ENCODE data around the gene WDFY2.

Gene WDFY2

GRCh38 chr13:51728275-51728673 is 144.0 kb downstream of the WDFY2 start:
- no peak overlapping the region for H3K27ac ChIP-seq (ENCODE audit: low read depth, low read length, severe bottlenecking)
- peaks cover 22% of the 10 kb centered on the region for H3K4me1 ChIP-seq (ENCODE audit: control insufficient read depth, insufficient read depth, low read length, poor library complexity, severe bottlenecking)
- WGBS, 2 experiments (ENCODE audit: insufficient coverage in 2 of 2), result 97% methylated on average over 4 of the region's 4 CpGs; no CpG with 5 or more reads in 1 of the 2 experiments
- peaks cover 3% of the 10 kb centered on the region for H3K36me3 ChIP-seq (ENCODE audit: control insufficient read depth, insufficient read depth, low read length)
- no peaks in the 10 kb centered on the region for H3K9me3 ChIP-seq (ENCODE audit: control insufficient read depth, low read length)
- H3K4me3 ChIP-seq (ENCODE audit: extremely low read depth, insufficient read depth, low read length, poor library complexity, severe bottlenecking), result no peak overlapping the region

DNA sequence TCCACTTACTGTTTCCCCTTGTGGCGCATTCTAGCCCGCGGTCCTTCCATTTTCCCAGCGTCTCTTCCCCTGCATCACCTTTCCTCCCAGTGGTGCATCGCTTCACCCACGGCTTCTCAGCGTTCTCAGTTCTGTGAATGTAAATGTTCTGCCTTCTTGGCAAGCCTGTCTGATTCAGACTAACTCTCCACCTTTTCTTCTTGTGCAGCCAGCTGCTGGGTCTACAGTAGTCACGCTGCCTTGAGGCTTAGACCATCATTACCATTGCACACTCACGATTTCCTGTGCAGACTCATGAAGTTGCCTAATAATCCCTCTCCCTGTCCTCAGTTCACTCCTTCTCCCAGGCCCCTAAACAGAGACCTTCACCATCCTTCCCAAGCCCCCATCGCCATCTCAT is 144.7 kb downstream of the WDFY2 start:
- peak overlapping the region; percentile 97 for H3K27ac ChIP-seq (ENCODE audit: low read depth, low read length, severe bottlenecking)
- H3K4me1 ChIP-seq (ENCODE audit: control insufficient read depth, insufficient read depth, low read length, poor library complexity, severe bottlenecking), result peaks cover 29% of the 10 kb centered on the region
- no peaks in the 10 kb centered on the region for H3K9me3 ChIP-seq (ENCODE audit: control insufficient read depth, low read length)

GRCh38 chr13:51729866-51730553 is 145.7 kb downstream of the WDFY2 start:
- no peaks in the 10 kb centered on the region for H3K9me3 ChIP-seq (ENCODE audit: control insufficient read depth, low read length)
- peaks cover 36% of the 10 kb centered on the region for H3K4me1 ChIP-seq (ENCODE audit: control insufficient read depth, insufficient read depth, low read length, poor library complexity, severe bottlenecking)
- peak overlapping the region; percentile 97 for H3K27ac ChIP-seq (ENCODE audit: low read depth, low read length, severe bottlenecking)
- peaks cover 3% of the 10 kb centered on the region for H3K36me3 ChIP-seq (ENCODE audit: control insufficient read depth, insufficient read depth, low read length)
- no peak overlapping the region for H3K4me3 ChIP-seq (ENCODE audit: extremely low read depth, insufficient read depth, low read length, poor library complexity, severe bottlenecking)
- WGBS, 2 experiments (ENCODE audit: insufficient coverage in 2 of 2), result 82 to 87% methylated on average over 10 of the region's 11 CpGs

More for the DNA sequence above, 144.7 kb downstream of the WDFY2 start:
- no peak overlapping the region for H3K4me3 ChIP-seq (ENCODE audit: extremely low read depth, insufficient read depth, low read length, poor library complexity, severe bottlenecking)
- peaks cover 3% of the 10 kb centered on the region for H3K36me3 ChIP-seq (ENCODE audit: control insufficient read depth, insufficient read depth, low read length)
- WGBS, 2 experiments (ENCODE audit: insufficient coverage in 2 of 2), result 92 to 93% methylated on average over 10 of the region's 10 CpGs

GRCh38 chr13:51730927-51731326 is 146.7 kb downstream of the WDFY2 start:
- peak overlapping the region; percentile 97 for H3K27ac ChIP-seq (ENCODE audit: low read depth, low read length, severe bottlenecking)
- peaks cover 41% of the 10 kb centered on the region for H3K4me1 ChIP-seq (ENCODE audit: control insufficient read depth, insufficient read depth, low read length, poor library complexity, severe bottlenecking)
- no peaks in the 10 kb centered on the region for H3K9me3 ChIP-seq (ENCODE audit: control insufficient read depth, low read length)
- no peak overlapping the region for H3K4me3 ChIP-seq (ENCODE audit: extremely low read depth, insufficient read depth, low read length, poor library complexity, severe bottlenecking)
- peaks cover 12% of the 10 kb centered on the region for H3K36me3 ChIP-seq (ENCODE audit: control insufficient read depth, insufficient read depth, low read length)
- WGBS, 2 experiments (ENCODE audit: insufficient coverage in 2 of 2), result 83 to 100% methylated on average over 1 of the region's 1 CpG

DNA sequence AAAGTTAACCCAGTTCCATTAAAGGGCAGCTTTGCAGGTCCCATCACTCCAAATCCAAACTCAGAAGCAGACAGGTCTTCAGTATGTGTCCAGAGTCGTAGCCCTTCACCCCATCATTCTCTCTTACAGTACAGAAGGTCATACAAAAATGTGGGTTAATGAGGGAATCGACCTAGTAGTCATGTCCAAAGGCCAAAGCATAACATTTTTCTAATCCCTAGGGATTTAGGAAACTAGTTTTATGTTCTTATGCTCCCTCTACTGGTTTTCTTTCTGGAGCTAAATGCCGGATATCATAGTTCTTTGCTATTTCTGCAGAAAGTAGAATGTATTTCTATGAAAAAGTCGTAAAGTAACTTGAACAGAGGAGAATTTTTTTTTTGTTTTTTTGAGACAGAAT is 147.5 kb downstream of the WDFY2 start:
- Histone ChIP-seq H3K9me3 (ENCODE audit: control insufficient read depth, low read length) (no peaks in the 10 kb centered on the region), H3K27ac (ENCODE audit: low read depth, low read length, severe bottlenecking) (no peak overlapping the region), H3K36me3 (ENCODE audit: control insufficient read depth, insufficient read depth, low read length) (peaks cover 14% of the 10 kb centered on the region), H3K4me3 (ENCODE audit: extremely low read depth, insufficient read depth, low read length, poor library complexity, severe bottlenecking) (no peak overlapping the region), H3K4me1 (ENCODE audit: control insufficient read depth, insufficient read depth, low read length, poor library complexity, severe bottlenecking) (peaks cover 41% of the 10 kb centered on the region)
- WGBS, 2 experiments (ENCODE audit: insufficient coverage in 2 of 2), result 100% methylated on average over 1 to 2 of the region's 4 CpGs

GRCh38 chr13:51733374-51734298 is 149.4 kb downstream of the WDFY2 start:
- WGBS, 2 experiments (ENCODE audit: insufficient coverage in 2 of 2), result 90 to 100% methylated on average over 1 to 2 of the region's 3 CpGs
- Histone ChIP-seq H3K4me3 (ENCODE audit: extremely low read depth, insufficient read depth, low read length, poor library complexity, severe bottlenecking) (no peak overlapping the region), H3K27ac (ENCODE audit: low read depth, low read length, severe bottlenecking) (peak overlapping the region; percentile 50), H3K4me1 (ENCODE audit: control insufficient read depth, insufficient read depth, low read length, poor library complexity, severe bottlenecking) (peaks cover 40% of the 10 kb centered on the region), H3K36me3 (ENCODE audit: control insufficient read depth, insufficient read depth, low read length) (peaks cover 22% of the 10 kb centered on the region), H3K9me3 (ENCODE audit: control insufficient read depth, low read length) (no peaks in the 10 kb centered on the region)

DNA sequence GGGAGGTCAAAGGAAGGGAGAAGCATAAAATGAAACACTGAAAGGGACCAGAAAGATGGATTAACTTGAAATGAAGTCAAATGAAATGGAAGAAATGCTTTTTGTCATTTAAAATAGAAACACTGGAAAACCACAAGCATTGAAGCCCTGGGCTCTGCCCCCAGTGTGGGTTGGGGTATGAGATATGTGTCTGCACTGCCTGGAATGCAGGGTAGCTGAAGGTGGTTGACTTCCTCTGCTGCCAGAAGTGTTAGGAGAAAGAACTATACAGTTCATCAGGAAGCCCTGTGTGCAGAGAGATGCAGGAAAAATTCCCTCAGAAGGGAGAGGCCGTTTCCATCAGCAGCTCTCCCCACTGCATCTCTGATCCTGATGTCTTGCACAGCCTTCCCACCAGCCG is 150.5 kb downstream of the WDFY2 start:
- no peaks in the 10 kb centered on the region for H3K9me3 ChIP-seq (ENCODE audit: control insufficient read depth, low read length)
- WGBS, 2 experiments (ENCODE audit: insufficient coverage in 2 of 2), result 89 to 100% methylated on average over 1 to 2 of the region's 2 CpGs
- no peak overlapping the region for H3K4me3 ChIP-seq (ENCODE audit: extremely low read depth, insufficient read depth, low read length, poor library complexity, severe bottlenecking)
- H3K36me3 ChIP-seq (ENCODE audit: control insufficient read depth, insufficient read depth, low read length), result peaks cover 33% of the 10 kb centered on the region
- H3K27ac ChIP-seq (ENCODE audit: low read depth, low read length, severe bottlenecking), result no peak overlapping the region
- peaks cover 31% of the 10 kb centered on the region for H3K4me1 ChIP-seq (ENCODE audit: control insufficient read depth, insufficient read depth, low read length, poor library complexity, severe bottlenecking)

- Histone ChIP-seq H3K9me3 (ENCODE audit: control insufficient read depth, low read length) (no peaks in the 10 kb centered on the region), H3K36me3 (ENCODE audit: control insufficient read depth, insufficient read depth, low read length) (peaks cover 61% of the 10 kb centered on the region), H3K4me1 (ENCODE audit: control insufficient read depth, insufficient read depth, low read length, poor library complexity, severe bottlenecking) (peaks cover 20% of the 10 kb centered on the region), H3K4me3 (ENCODE audit: extremely low read depth, insufficient read depth, low read length, poor library complexity, severe bottlenecking) (no peak overlapping the region), H3K27ac (ENCODE audit: low read depth, low read length, severe bottlenecking) (no peak overlapping the region)
- WGBS, 2 experiments (ENCODE audit: insufficient coverage in 2 of 2), result 100% methylated on average over 1 of the region's 3 CpGs; no CpG with 5 or more reads in 1 of the 2 experiments
These were observed 153.3 kb downstream of the WDFY2 start for GRCh38 chr13:51737609-51738008.

DNA sequence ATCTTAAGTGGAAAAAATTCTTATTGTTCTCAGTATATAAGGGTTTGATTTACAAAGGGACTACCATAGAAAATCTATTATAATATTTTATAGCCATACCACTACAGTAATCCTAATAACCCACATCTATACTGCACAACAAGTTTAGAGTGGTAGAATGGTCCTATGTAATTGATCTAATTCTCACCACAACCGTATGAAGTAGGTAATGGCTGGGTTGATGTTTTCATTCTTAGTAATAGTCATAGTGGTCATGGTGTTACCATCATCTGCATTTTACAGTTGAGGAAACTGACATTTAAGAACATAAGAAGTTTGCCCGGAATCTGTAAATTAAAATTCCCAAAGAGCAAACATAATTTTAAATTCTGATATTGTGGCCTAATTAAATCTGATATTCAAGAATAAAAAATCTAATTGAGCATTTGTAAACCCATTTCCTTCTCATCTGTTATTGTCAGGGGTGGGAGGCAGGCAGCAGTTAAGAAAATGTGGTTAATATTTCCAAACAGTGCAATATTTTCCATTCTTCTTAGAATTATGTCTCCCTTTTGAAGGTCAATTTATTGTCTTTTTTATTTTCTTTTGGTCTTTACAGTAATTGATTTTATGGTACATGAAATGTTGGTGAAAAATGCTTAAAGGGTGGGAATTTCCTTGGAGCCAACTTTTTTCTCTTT is 154.1 kb downstream of the WDFY2 start:
- Histone ChIP-seq H3K9me3 (ENCODE audit: control insufficient read depth, low read length) (no peaks in the 10 kb centered on the region), H3K4me3 (ENCODE audit: extremely low read depth, insufficient read depth, low read length, poor library complexity, severe bottlenecking) (no peak overlapping the region), H3K36me3 (ENCODE audit: control insufficient read depth, insufficient read depth, low read length) (peaks cover 68% of the 10 kb centered on the region), H3K27ac (ENCODE audit: low read depth, low read length, severe bottlenecking) (no peak overlapping the region), H3K4me1 (ENCODE audit: control insufficient read depth, insufficient read depth, low read length, poor library complexity, severe bottlenecking) (peaks cover 17% of the 10 kb centered on the region)
- 100% methylated on average over 1 of the region's 2 CpGs; no CpG with 5 or more reads in 1 of the 2 experiments for WGBS, 2 experiments (ENCODE audit: insufficient coverage in 2 of 2)

- no peak overlapping the region for H3K27ac ChIP-seq (ENCODE audit: low read depth, low read length, severe bottlenecking)
- H3K36me3 ChIP-seq (ENCODE audit: control insufficient read depth, insufficient read depth, low read length), result peaks cover 77% of the 10 kb centered on the region
These were observed 154.9 kb downstream of the WDFY2 start for GRCh38 chr13:51739027-51739764.

More at GRCh38 chr13:51739027-51739764, 154.9 kb downstream of the WDFY2 start:
- WGBS, 2 experiments (ENCODE audit: insufficient coverage in 2 of 2), result 79 to 81% methylated on average over 4 of the region's 6 CpGs
- peaks cover 10% of the 10 kb centered on the region for H3K4me1 ChIP-seq (ENCODE audit: control insufficient read depth, insufficient read depth, low read length, poor library complexity, severe bottlenecking)
- H3K4me3 ChIP-seq (ENCODE audit: extremely low read depth, insufficient read depth, low read length, poor library complexity, severe bottlenecking), result no peak overlapping the region
- no peaks in the 10 kb centered on the region for H3K9me3 ChIP-seq (ENCODE audit: control insufficient read depth, low read length)
